T-helper 22 cell (primary cell): ENCODE results near the gene BTBD1.
"Not testable (repeated sequence)": the region's sequence is repeated elsewhere in the genome, so short reads cannot be mapped to it uniquely, and the experiment has no call there.

Source experiments
- DNase-seq: peaks from one replicate; pipeline ENCODE4 v3.0.0-alpha.2; 2020; ENCODE audit warnings: low read depth

BTBD1 gene

GRCh38 chr15:83057696-83058376 is 9.2 kb downstream of the BTBD1 start:
- no peak for DNase-seq

GRCh38 chr15:83057002-83057401 is 10.1 kb downstream of the BTBD1 start:
- no peak for DNase-seq

- DNase-seq: no peak
Observed at GRCh38 chr15:83053151-83053550, 13.9 kb downstream of the BTBD1 start.

GRCh38 chr15:83046558-83047127 is 20.4 kb downstream of the BTBD1 start:
- DNase-seq: no peak

DNA sequence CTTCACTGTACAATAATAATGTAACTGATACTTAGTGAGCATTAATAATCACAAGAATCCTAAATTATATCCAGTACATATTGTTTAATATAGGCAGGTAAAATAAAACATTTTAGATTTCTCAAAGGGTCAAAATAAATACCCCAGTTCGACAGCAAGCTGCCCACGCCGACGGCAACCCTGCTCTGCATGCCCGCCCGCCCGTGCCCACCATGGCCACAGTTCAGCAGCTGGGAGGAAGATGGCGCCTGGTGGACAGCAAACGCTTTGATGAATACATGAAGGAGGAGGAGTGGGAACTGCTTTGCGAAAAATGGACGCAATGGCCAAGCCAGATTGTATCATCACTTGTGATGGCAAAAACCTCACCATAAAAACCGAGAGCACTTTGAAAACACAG is 22.9 kb downstream of the BTBD1 start:
- no peak for DNase-seq

- no peak for DNase-seq
Observed at GRCh38 chr15:83039206-83039605, 27.8 kb downstream of the BTBD1 start.

GRCh38 chr15:83036253-83036652 is 30.8 kb downstream of the BTBD1 start:
- no peak for DNase-seq

DNA sequence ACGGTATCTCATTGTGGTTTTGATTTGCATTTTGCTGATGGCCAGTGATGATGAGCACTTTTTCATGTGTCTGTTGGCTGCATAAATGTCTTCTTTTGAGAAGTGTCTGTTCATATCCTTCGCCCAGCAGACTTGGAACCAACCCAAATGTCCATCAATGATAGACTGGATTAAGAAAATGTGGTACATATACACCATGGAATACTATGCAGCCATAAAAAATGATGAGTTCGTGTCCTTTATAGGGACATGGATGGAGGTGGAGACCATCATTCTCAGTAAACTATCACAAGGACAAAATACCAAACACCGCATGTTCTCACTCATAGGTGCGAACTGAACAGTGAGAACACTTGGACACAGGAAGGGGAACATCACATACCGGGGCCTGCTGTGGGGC is 35.8 kb downstream of the BTBD1 start:
- not testable (repeated sequence) for DNase-seq

DNA sequence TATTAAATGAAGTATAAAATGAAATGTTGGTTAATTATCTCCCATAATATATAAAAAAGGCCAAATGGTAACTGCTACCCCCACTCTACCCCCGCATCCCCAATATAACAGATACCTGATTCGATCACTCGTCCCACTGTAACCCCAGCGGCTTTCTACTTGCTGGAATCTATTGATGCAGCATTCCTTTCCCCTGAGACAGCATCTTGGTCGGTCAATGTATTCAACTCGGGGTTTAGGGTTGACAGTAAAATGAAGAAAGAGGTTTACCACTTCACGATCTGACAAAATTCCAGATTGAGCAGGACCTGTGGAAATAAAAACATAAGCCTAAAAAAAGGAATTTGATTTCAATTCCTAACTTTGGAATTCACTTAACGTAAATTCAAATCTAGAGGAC is 37.0 kb downstream of the BTBD1 start:
- DNase-seq: no peak

DNA sequence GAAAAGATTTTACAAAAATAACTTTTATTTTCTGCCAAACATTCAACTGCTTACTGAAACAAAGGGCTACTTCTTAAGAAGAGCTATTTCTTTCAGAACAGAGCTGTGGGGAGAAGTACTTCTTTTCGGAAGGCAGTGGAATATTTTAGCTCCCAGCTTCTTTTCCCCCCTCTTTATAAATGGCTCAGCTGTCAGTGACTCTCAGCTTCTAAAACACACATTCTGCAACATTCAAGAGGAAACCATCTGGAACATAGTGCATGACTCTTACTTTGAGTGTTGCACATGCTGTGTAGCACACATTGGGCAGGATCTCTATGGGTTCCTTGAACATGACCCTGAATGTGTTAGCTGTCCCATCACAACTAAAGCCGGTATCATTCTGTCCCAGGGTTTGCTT is 48.6 kb downstream of the BTBD1 start:
- no peak for DNase-seq

DNA sequence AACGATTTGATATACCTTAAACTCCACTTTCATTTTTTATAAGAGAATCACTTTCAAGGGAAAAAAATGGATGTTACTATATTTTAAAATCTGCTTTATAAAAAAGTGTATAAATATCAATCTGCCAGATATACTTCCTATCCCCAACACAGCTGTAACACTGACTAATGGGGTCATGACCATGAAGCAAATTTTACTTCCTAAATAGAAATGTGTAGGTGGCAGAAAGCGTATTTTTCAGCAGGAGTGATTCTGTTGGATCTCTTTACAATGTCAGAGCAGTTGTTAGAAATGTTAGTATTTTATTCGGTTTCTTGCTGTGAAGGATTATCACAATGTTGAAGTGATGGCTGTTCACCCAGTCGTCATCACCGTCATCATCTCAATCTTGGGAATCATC is 50.1 kb downstream of the BTBD1 start:
- no peak for DNase-seq

DNA sequence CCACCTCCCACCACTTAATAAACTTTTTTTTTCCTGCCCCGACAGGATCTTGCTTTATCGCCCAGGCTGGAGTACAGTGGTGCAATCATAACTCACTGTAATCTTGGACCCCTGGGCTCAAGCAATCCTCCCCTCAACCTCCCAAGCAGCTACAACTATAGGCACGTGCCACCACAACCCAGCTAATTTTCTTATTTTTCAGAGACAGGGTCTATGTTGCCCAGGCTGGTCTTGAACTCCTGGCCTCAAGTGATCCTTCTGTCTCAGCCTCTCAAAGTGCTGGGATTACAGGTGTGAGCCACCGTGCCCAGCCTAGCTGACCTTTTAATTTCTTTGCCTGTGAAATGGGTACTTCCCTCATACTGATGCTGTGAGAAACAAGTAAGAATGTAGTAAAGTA is 51.7 kb downstream of the BTBD1 start:
- DNase-seq: no peak

DNA sequence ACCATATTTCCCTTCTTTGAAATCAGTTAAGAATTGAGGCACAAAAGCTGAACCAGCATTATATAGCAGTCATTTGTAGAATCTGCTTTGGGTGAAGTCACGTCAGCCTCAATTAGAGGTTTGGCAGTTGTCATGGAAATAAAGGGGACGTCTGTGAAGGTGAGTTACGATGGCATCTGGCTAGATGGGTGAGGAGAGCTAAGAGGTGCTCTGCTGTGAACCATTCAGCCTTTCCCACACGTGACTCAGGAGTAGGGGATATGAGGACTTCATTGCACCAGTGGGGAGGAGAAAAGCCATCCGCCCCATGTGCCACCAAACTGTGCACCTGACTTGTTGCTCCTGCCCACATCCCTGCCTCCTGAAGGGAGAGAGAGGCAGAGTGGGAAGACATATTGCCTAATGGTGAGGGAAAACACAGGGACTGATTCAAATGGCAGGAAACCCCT is 52.8 kb downstream of the BTBD1 start:
- DNase-seq: no peak

DNA sequence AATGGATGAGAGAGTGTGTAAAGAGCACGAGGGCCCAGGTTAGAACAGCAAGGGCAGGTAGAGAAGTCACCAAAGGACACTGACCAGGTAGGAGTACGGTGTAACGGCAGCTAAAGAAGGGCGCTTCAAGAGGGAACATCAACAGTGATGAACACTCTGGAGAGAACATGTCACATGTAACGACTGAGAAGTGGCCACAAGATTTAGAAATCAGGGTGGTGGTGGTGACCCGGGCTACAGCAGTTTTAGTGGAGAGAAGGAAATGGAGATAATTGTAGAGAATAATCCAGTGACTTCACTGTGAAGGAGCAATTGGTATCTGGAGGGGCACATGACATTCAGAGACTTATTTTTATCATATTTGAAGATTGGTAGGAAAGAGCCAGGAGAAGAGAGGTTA is 54.4 kb downstream of the BTBD1 start:
- no peak for DNase-seq

- no peak for DNase-seq
Observed at GRCh38 chr15:83012076-83012426, 55.0 kb downstream of the BTBD1 start.

DNA sequence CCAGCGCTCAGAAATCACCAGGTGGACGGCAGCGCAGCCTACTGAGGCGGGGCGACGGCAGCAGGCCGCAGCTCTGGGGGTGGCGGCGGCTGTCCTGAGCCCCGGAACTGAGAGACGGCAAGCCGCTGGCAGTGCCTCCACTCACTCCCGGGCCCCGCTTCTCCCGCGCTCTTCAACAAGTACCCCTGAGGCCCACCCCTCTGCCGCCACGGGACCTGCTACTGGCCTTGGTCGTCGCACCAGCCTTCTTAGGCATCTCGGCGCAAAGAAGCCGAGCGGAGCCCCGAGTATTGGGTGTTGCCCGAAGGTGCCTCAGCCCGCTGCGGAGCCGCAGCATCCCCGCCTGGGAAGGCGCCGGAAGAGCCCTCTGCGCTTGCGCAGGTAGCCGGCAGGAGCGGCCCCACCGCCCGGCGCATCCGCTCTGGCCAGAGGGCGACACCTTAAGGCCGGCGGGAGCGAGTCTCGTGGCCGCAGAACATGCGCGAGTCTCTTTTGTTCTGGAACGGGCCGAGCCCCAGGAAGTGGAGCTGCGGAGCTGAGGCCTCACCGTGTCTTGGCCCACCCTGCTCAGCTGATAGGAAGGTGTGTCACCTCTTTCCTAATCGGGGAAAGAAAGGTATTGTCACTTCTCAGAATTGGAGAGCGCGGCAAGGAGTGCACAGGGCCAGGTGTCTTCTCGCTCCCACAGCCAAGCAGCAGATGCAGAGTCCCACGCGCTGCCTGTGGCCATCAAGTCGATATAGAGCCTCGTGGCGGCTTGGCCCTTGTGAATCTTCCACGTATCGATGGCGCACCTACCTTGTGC is 55.6 kb downstream of the BTBD1 start, which contains the start of gene C15orf40:
Gene C15orf40, minus strand, starts transcription at position 369 of the 805 bp plus-strand sequence. Its CDS starts 32 bp downstream, at position 337.
- DNase-seq: peak; percentile 76

DNA sequence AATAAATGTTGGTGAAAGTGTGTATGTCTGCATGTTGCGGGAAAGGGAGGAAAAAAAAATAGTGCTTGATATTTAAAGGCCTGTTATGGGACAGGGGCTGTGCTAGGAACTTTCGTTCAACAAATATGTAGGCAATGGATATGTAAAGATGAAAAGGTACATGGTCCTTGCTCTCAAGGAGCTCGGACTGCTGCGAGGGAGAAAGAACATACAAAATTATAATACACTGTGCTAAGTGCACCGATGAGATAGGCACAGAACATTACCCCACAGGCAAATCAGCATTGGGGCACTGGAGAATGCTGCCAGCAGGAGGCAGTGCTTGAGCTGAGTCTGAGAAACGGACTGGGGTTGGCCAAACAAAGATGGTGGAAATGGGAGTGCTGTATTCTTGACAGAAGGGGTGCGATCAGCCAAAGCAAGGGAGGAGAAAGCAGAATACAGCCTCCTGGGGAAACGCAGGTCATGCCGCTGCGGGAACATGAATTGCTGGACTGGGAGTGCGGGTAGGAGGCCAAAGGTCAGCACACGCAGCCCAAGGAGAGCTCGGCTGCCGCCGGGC is 56.3 kb downstream of the BTBD1 start:
- peak; percentile 35 for DNase-seq

- not testable (repeated sequence) for DNase-seq
Observed at GRCh38 chr15:83000672-83001031, 66.4 kb downstream of the BTBD1 start.

DNA sequence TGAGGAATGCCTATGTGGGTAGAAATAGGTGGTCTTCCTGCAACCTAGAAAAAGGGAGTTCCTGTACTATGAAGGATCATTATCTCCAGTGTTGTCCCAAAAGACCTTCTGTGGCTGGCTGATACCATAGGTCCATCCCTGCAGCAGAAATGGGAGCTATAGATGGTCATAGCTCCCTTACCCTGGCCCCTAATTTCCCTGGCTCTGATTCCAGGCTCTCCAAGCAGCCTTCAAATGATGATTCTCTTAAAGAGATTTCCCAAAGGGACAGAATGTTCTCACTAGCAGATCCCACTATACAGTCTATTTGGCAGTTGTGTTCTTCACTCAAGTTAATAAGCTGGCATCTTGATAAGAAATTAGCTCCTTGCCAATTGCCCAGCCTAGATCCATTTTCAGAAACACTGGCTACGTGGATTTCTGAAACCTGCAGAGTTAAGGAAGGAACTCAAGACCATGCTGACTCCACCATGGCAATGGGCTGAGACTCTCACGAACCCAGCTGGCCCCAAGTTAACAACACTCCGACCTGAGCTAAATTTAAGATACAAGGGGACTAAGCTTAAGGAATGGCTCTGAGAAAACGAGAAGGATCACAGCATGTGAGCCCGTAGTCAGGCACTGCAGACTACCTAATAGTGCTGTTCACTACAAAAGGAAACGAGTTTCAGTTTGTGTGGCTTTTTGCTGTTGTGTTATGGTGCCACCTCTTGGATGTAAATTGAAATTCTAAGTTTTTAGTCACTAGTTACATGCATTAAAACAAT is 67.0 kb downstream of the BTBD1 start:
- no peak for DNase-seq

GRCh38 chr15:82999426-82999825 is 67.6 kb downstream of the BTBD1 start:
- DNase-seq: no peak

- DNase-seq: no peak
Observed at GRCh38 chr15:82995938-82996337, 71.1 kb downstream of the BTBD1 start.

DNA sequence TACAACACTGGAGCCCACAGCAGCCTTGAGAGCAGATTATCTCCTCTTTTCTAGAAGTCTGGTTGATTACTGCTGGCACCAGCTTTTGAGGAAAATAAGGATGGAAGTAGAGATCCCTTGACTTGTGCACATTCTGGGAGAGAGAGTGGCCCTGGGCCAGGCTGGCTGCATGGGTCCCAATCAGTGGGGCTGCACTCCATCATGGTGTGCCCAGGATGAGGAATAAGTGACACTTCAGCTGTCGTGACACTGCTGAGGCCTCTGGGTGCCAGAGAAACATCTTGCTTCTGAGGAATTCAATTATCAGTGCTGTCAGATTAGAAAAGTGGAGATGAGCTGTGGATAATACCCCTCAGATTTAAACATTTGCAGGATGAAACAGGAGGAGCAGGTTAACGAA is 72.0 kb downstream of the BTBD1 start:
- no peak for DNase-seq
